ENCODE data around the gene C1QTNF8.
"Not testable (repeated sequence)": the region's sequence is repeated elsewhere in the genome, so short reads cannot be mapped to it uniquely, and the experiment has no call there.

Gene C1QTNF8

GRCh38 chr16:1091992-1092552 lies 4.0 kb downstream of the C1QTNF8 start:
- no peak for DNase-seq

- DNase-seq: no peak
These were observed 5.1 kb downstream of the C1QTNF8 start for GRCh38 chr16:1090620-1091587.

GRCh38 chr16:1089822-1090619 lies 6.0 kb downstream of the C1QTNF8 start:
- DNase-seq: no peak

GRCh38 chr16:1089439-1089821 lies 6.6 kb downstream of the C1QTNF8 start:
- no peak for DNase-seq

- DNase-seq: no peak
These were observed 7.5 kb downstream of the C1QTNF8 start for GRCh38 chr16:1088295-1089170.

- not testable (repeated sequence) for DNase-seq
These were observed 9.6 kb downstream of the C1QTNF8 start for GRCh38 chr16:1086443-1086842.

GRCh38 chr16:1084971-1085370 lies 11.1 kb downstream of the C1QTNF8 start:
- no peak for DNase-seq

- no peak for DNase-seq
These were observed 12.9 kb downstream of the C1QTNF8 start for GRCh38 chr16:1082952-1083675.

GRCh38 chr16:1082266-1082951 lies 13.6 kb downstream of the C1QTNF8 start:
- DNase-seq: no peak

- DNase-seq: no peak
These were observed 14.2 kb downstream of the C1QTNF8 start for GRCh38 chr16:1081734-1082265.

GRCh38 chr16:1080801-1081733 lies 15.0 kb downstream of the C1QTNF8 start:
- DNase-seq: no peak

GRCh38 chr16:1079786-1080525 lies 16.1 kb downstream of the C1QTNF8 start:
- no peak for DNase-seq

- DNase-seq: no peak
These were observed 16.7 kb downstream of the C1QTNF8 start for GRCh38 chr16:1079341-1079740.

GRCh38 chr16:1078579-1079021 lies 17.4 kb downstream of the C1QTNF8 start:
- no peak for DNase-seq

GRCh38 chr16:1077877-1078578 lies 18.0 kb downstream of the C1QTNF8 start:
- no peak for DNase-seq

- no peak for DNase-seq
These were observed 19.1 kb downstream of the C1QTNF8 start for GRCh38 chr16:1076801-1077576.

- no peak for DNase-seq
These were observed 20.5 kb downstream of the C1QTNF8 start for GRCh38 chr16:1075546-1075945.

- DNase-seq: no peak
These were observed 21.7 kb downstream of the C1QTNF8 start for GRCh38 chr16:1074379-1074649.
